ENCODE data around the gene NPB.

NPB gene

GRCh38 chr17:81905993-81906392, 4.0 kb downstream of the NPB start:
- no peaks in the 10 kb centered on the region; the same call in 1 of the 2 replicates for H3K36me3 ChIP-seq
- peaks cover 7% of the 10 kb centered on the region for H3K4me1 ChIP-seq
- H3K4me3 ChIP-seq (ENCODE audit: low read depth, low read length) = no peak overlapping the region
- H3K9me3 ChIP-seq = no peaks in the 10 kb centered on the region
- no peaks in the 10 kb centered on the region for H3K27me3 ChIP-seq
- TF ChIP-seq CTCF (IDR thresholded peaks at IDR 0.05; ENCODE audit: low read depth, low read length) = no peak
- DNase-seq = no peak

- Histone ChIP-seq H3K36me3 (peaks cover 1% of the 10 kb centered on the region), H3K9me3 (no peaks in the 10 kb centered on the region), H3K4me3 (ENCODE audit: low read depth, low read length) (no peak overlapping the region), H3K27me3 (no peaks in the 10 kb centered on the region), H3K4me1 (peaks cover 5% of the 10 kb centered on the region)
- peak; percentile 31 for TF ChIP-seq CTCF (IDR thresholded peaks at IDR 0.05; ENCODE audit: low read depth, low read length)
- no peak for DNase-seq
Observed at GRCh38 chr17:81906476-81907218, 4.6 kb downstream of the NPB start.

GRCh38 chr17:81907219-81908145, 5.4 kb downstream of the NPB start:
- Histone ChIP-seq H3K4me1 (peaks cover 3% of the 10 kb centered on the region), H3K27me3 (no peaks in the 10 kb centered on the region), H3K4me3 (ENCODE audit: low read depth, low read length) (no peak overlapping the region), H3K36me3 (peaks cover 10% of the 10 kb centered on the region), H3K9me3 (no peaks in the 10 kb centered on the region)
- DNase-seq = no peak
- TF ChIP-seq CTCF (IDR thresholded peaks at IDR 0.05; ENCODE audit: low read depth, low read length) = 0 out of 2 replicates have a peak, but pooled peaks have one; percentile 10

GRCh38 chr17:81908793-81909192, 6.8 kb downstream of the NPB start:
- Histone ChIP-seq H3K4me1 (no peaks in the 10 kb centered on the region; the same call in 1 of the 2 replicates), H3K4me3 (ENCODE audit: low read depth, low read length) (no peak overlapping the region), H3K36me3 (peaks cover 16% of the 10 kb centered on the region), H3K27me3 (no peaks in the 10 kb centered on the region), H3K9me3 (no peaks in the 10 kb centered on the region)
- TF ChIP-seq CTCF (IDR thresholded peaks at IDR 0.05; ENCODE audit: low read depth, low read length) = no peak
- DNase-seq = no peak

- H3K4me1 ChIP-seq = no peaks in the 10 kb centered on the region; the same call in 1 of the 2 replicates
- no peak overlapping the region for H3K4me3 ChIP-seq (ENCODE audit: low read depth, low read length)
- no peaks in the 10 kb centered on the region for H3K9me3 ChIP-seq
- DNase-seq = no peak
- H3K27me3 ChIP-seq = no peaks in the 10 kb centered on the region
- no peak for TF ChIP-seq CTCF (IDR thresholded peaks at IDR 0.05; ENCODE audit: low read depth, low read length)
- peaks cover 20% of the 10 kb centered on the region for H3K36me3 ChIP-seq
Observed at GRCh38 chr17:81909231-81909630, 7.2 kb downstream of the NPB start.
